Neural crest cell (in vitro differentiated cells): ENCODE measurements around the gene TAS2R16. TPM values are rescaled to one million over a fixed set of nuclear protein-coding genes. Genes with fewer than 3 reads are reported as not detected.
A peak's percentile ranks its signal among the peaks of the same experiment; 100 is the strongest.

Experiments used
- DNase-seq: peaks from one replicate; pipeline ENCODE4 v3.0.0; 2021; ENCODE audit warnings: low read depth, mixed read lengths, low spot score
- H3K27ac Mint-ChIP-seq: one replicate; pipeline ENCODE4 v1.8.0; 2021; ENCODE audit warnings: mild to moderate bottlenecking, mixed read lengths; ENCODE audit not compliant: unreplicated experiment
- H3K27me3 Mint-ChIP-seq: 2 replicates; pipeline ENCODE4 v1.8.0; 2021; ENCODE audit warnings: low read depth, mild to moderate bottlenecking, mixed read lengths
- H3K36me3 Mint-ChIP-seq: 2 replicates; pipeline ENCODE4 v1.8.0; 2021; ENCODE audit warnings: low read depth, mild to moderate bottlenecking, mixed read lengths
- H3K4me1 Mint-ChIP-seq: 2 replicates; pipeline ENCODE4 v1.8.0; 2021; ENCODE audit warnings: mixed read lengths
- H3K4me3 Mint-ChIP-seq: one replicate; pipeline ENCODE4 v1.8.0; 2021; ENCODE audit warnings: mild to moderate bottlenecking, mixed read lengths
- H3K9me3 Mint-ChIP-seq: 2 replicates; pipeline ENCODE4 v1.8.0; 2021; ENCODE audit warnings: mixed read lengths
- total RNA-seq: library from RNA; stranded (reverse); gene quantifications from 2 replicates; pipeline ENCODE4 v1.2.1, GENCODE V29; 2021
- TF ChIP-seq, protein P1 (sequence below): fragments of 200-600 bp; sonication (generic); conservative IDR thresholded peaks from 2 replicates; pipeline ENCODE4 v1.5.0; 2021; ENCODE audit warnings: antibody characterized with exemption, mild to moderate bottlenecking

TAS2R16 gene
- total RNA-seq, 1 donor from 2014 or later, result not detected

DNA sequence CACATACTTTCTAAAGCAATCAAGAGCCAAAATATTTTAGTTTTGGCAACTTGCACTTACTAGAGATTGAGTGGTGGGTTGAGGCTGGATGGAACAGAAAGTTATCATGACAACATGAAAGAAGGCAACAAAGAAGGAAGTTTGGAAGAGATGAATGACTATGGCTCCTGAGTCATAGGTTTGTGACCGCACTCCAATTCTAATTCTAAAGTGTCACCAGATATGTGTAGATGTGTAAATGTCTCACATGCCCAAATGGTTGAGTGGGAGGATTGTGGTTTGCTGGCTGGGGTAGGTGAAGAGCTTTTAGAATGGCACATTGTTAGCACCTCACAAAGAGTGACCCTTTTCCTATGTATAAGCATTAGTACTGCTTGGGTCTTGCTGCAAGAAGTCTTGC, 20.2 kb downstream of the TAS2R16 start:
- no peaks in the 10 kb centered on the region for H3K9me3 Mint-ChIP-seq
- TF ChIP-seq, protein P1, sequence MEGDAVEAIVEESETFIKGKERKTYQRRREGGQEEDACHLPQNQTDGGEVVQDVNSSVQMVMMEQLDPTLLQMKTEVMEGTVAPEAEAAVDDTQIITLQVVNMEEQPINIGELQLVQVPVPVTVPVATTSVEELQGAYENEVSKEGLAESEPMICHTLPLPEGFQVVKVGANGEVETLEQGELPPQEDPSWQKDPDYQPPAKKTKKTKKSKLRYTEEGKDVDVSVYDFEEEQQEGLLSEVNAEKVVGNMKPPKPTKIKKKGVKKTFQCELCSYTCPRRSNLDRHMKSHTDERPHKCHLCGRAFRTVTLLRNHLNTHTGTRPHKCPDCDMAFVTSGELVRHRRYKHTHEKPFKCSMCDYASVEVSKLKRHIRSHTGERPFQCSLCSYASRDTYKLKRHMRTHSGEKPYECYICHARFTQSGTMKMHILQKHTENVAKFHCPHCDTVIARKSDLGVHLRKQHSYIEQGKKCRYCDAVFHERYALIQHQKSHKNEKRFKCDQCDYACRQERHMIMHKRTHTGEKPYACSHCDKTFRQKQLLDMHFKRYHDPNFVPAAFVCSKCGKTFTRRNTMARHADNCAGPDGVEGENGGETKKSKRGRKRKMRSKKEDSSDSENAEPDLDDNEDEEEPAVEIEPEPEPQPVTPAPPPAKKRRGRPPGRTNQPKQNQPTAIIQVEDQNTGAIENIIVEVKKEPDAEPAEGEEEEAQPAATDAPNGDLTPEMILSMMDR, result no peak
- H3K4me3 Mint-ChIP-seq, result no peak overlapping the region
- no peak overlapping the region for H3K27ac Mint-ChIP-seq
- H3K36me3 Mint-ChIP-seq, result no peaks in the 10 kb centered on the region
- peaks cover 22% of the 10 kb centered on the region for H3K4me1 Mint-ChIP-seq
- H3K27me3 Mint-ChIP-seq, result no peaks in the 10 kb centered on the region
- no peak for DNase-seq

DNA sequence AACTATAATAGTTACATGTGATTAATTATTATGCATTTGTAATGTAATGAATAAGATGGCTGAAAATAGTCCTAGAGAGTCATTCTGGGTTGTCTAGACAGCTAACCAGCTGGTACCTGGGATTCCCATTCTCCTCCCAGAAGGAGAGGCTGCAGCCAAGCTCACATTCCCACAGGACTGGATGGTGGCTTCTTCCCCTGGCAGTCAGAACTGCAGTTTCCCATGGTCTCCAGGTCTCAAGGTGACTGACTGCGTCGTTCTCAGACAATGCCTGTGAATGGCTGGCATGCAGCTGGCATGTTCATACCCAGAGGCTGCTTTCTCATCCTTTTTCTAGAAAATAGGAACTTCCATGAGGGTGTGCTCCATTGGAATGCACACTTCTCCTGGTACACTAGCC, 21.3 kb downstream of the TAS2R16 start:
- Mint-ChIP-seq H3K4me3 (no peak overlapping the region), H3K4me1 (peaks cover 22% of the 10 kb centered on the region), H3K27me3 (no peaks in the 10 kb centered on the region), H3K27ac (no peak overlapping the region), H3K36me3 (no peaks in the 10 kb centered on the region), H3K9me3 (no peaks in the 10 kb centered on the region)
- DNase-seq, result no peak
- TF ChIP-seq, protein P1, result no peak

DNA sequence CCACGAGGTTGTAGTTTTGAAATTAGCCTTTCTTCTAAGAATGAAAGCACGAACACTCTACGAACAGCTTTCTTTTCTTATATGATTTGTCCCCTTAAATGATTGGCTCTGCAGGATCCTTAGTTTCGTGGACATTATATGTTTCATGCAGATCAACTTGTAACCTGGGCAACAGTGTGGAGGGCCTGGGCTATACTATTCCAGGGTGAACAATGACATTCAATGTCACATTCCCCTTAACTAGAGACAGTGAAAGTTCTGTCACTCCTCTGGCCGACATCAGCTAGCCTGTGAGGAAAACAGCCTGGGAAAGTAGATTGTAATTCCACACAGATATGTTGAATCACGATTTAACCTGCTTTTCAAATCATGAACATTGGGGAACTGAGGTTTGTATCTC, 23.4 kb downstream of the TAS2R16 start:
- DNase-seq, result peak; percentile 2
- H3K27ac Mint-ChIP-seq, result peak overlapping the region; percentile 96
- H3K9me3 Mint-ChIP-seq, result no peaks in the 10 kb centered on the region
- TF ChIP-seq, protein P1, result no peak
- no peaks in the 10 kb centered on the region for H3K27me3 Mint-ChIP-seq
- no peaks in the 10 kb centered on the region for H3K36me3 Mint-ChIP-seq
- H3K4me1 Mint-ChIP-seq, result peaks cover 28% of the 10 kb centered on the region
- peak overlapping the region; percentile 19 for H3K4me3 Mint-ChIP-seq

DNA sequence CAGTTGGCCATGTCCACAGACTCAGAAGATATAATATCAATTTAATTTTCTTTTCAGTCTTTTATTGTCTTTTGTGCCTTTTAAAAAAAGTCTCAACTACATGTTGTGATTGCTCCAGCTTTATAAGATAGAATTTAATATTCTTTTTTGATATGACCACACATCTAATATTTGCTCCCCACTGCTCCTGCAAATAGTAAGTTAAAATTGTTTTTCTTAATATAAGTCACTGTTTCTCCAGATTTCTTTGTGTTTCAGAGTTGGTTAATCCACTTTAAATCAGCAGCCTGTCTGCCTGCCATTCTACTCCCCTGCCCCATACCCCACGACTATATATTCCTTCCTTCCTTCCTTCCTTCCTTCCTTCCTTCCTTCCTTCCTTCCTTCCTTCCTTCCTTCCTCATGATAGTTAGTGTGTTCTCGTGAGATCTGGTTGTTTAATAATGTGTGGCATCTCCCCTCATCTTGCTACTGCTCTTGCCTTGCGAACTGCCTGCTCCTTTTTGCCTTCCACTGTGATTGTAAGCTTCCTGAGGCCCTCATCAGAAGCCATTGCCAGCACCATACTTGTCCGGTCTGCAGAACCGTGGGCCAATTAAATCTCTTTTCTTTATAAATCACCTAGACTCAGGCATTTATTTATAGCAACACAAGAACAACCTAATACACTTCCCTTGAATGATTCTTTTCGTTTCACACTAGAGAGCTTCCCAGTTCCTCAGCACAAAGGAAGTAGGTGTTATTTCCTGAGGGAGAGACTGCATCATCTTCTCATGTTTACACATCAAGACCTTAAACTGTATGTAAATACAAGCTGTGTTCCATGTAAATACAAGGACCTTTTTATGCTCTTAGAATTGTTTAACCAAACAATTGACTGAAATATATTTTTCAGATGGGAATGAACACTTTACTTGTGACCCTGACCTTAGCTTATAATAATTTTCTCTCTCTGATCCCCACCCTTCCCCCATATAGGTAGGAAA, 24.5 kb downstream of the TAS2R16 start:
- TF ChIP-seq, protein P1, result no peak

DNA sequence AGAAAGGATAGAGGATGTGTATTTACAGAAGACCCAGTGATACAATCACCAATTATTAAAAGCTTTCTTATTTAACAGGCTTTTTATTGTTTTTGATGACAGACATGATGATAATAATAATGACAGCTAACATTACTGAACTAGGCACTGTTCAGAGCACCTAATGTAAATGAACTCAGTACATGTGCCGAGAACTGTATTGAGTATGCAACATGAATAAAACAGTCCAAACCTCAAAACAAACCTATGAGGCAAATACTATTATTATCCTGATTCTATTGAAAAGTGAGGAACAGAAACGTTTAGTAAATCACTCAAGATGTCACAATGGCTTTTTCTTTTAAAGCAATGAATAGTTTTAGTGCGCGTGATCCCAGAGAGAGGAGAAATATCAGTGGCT, 27.1 kb downstream of the TAS2R16 start:
- Mint-ChIP-seq H3K9me3 (no peaks in the 10 kb centered on the region), H3K27me3 (no peaks in the 10 kb centered on the region), H3K4me3 (no peak overlapping the region), H3K27ac (no peak overlapping the region), H3K4me1 (peaks cover 28% of the 10 kb centered on the region), H3K36me3 (no peaks in the 10 kb centered on the region)
- TF ChIP-seq, protein P1, result no peak
- no peak for DNase-seq

More for the DNA sequence above, 24.5 kb downstream of the TAS2R16 start:
- Mint-ChIP-seq H3K27me3 (no peaks in the 10 kb centered on the region), H3K4me1 (peaks cover 28% of the 10 kb centered on the region), H3K9me3 (no peaks in the 10 kb centered on the region), H3K4me3 (no peak overlapping the region), H3K36me3 (no peaks in the 10 kb centered on the region), H3K27ac (peak overlapping the region; percentile 27)
- DNase-seq, result no peak
